NCI-H82 treated with DMSO at 0.1 percent for 48 hours (cell line): ENCODE results near the gene KCNJ15.

Source experiments
- DNase-seq: peaks from one replicate; lab custom pipeline; 2025; ENCODE audit not compliant: unreplicated experiment; lab: John Stamatoyannopoulos, UW

The KCNJ15 gene

DNA sequence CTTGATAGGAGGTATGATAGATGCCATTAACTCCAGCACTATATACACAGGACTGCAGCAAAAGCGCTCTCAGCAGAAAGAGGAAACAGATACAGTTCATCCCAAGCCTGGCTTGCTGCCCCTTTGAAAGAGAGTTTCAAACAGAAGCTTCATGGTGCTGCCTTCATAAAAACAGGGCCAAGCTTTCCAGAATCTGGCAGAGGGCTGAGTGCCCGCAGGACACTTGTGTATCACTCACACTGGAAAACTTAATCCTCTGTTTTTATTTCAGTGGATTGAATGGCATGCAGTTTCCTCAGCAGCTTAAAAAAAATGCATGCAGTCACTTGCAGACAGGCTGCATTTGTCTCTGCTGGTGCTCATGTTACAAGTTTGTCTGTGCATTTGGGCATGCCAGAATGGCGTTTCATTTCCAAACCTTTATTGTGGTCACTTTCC is 40.4 kb downstream of the KCNJ15 start:
- no peak for DNase-seq

DNA sequence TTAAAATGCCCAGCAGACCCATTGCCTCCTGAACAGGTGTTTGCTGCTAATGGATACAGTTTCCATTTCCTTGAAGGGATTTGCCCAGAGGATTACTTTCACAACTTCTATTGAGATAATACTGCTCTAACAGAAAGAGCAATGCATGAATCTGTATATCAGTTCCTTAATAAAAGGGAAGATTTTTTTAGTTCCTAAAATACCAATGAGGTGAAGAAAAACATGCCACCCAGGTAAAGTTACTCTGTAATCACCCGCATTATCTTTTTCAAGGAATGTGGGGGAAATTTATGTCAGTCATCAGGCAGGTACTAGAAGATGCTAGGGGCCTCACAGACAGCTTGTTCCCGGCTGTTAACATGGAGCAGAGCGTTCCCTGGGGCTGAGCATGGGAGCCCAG is 41.1 kb downstream of the KCNJ15 start:
- no peak for DNase-seq

DNA sequence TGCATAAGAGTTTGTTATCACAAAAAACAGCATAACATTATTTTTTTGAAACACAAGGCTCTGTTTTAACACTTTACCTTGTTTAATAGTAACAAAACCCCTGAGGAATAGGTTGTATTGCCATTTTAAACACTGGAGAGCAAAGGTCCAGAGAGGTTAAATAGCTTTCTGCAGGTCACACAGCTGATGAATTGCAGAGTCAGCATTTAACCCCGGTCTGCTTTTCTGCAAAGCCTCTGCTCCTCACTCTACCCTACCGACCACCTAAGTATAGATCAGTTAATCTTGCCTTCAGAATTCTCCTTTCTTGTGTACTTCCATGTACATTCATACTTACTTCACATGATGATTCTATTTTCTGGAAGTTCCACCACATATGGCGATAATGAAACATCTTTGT is 42.0 kb downstream of the KCNJ15 start:
- DNase-seq, result no peak

DNA sequence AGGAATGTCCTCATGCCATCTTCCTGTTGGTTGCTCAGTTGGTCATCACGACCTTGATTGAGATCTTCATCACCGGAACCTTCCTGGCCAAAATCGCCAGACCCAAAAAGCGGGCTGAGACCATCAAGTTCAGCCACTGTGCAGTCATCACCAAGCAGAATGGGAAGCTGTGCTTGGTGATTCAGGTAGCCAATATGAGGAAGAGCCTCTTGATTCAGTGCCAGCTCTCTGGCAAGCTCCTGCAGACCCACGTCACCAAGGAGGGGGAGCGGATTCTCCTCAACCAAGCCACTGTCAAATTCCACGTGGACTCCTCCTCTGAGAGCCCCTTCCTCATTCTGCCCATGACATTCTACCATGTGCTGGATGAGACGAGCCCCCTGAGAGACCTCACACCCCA is 42.9 kb downstream of the KCNJ15 start:
- no peak for DNase-seq

DNA sequence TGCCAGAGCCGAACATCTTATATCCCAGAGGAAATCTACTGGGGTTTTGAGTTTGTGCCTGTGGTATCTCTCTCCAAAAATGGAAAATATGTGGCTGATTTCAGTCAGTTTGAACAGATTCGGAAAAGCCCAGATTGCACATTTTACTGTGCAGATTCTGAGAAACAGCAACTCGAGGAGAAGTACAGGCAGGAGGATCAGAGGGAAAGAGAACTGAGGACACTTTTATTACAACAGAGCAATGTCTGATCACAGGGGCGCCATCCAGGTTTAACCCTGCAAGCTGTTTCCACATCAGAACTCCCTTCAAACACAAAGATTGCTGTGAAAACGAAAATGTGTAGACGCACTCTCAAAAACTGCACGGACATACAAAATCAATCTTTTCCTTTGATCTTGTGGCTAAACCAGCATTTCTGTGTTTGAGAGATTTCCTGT is 43.4 kb downstream of the KCNJ15 start:
- no peak for DNase-seq

DNA sequence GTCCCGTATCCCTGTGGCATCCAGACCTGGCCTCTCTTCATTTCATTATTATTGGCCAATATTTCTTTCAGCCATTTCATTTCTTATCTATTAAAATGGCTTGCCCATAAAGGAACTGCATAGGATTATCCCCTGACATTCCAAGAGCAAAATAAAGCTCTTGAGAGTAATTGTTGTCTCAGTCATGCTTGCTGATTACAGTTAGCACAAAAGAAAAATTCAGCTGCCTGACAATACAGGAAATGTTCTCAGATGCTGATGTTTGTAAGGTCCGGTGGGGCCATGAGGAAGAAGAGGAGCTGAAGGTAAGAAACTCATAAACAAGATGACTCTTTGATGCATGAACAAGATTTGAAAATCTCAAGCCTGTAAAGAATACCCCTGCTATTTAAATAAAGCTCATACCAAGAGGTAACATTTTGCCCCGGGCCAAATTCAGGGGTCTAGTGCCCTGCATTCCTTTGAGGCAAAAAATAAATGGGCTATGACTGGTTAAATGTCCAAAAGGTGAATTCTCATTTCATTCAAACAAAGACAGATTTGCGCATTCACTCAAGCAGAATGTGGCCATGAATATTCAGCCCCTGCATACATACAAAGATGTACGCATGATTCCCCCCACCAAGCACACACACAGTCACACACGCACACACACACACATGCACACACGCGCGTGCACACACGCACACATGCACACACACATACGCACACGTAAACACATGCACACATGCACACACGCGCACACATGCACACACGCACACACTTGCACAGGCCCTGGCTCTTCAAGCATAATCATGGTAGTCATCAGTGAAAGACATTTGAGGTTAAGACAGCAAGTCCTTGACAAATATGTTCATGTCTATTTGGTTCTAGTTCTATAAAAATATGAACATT is 44.8 kb downstream of the KCNJ15 start:
- DNase-seq, result no peak

DNA sequence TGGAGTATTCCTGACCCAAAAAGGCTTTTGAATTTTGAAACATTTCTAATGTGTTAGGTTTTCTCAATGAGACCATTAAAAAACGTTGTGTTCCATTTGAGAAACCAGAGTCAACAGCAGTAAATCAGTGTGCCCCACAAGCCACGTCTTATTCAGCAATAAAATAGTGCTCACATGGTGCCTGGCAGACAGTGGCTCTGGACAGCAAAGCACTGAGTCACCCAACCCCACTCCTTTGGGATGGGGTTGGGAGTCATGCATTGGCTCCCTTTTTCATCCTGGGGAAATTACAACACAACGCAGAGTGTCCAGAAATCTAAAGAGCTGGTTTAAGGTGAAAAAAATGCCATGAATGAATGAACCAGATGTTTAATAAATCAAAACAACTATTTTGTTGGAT is 46.5 kb downstream of the KCNJ15 start:
- no peak for DNase-seq

DNA sequence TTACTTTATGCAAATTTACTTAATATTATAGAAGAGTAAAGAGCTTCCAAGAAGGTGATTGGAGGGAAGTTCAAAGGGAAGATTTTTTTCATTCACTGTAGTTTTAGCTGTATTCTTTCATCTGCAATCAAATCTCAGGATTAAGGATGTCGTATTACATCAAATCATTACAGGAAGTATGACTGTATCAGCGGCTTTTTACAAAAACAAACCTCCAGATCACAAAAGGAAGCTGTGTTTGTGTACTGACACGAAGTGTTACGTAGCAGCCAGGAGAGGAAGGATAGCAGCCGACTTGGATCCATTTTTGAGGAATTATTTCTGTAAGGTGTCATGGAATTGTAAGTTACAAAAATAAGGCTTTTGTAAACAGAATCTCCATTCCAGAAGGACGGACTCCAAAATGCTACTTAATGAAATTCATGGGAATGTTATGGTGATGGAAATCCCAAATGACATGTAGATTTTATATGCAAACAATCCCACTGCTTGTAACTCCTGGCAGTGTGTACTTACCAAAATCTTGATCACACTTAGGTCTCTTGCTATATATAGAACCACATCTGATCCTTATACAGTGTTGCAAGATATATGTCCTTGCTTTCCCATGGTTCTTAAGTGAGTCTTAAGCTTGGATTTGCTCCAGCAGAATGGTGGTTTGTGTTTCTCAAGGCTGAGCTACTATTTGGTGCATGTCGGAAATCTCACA is 49.8 kb downstream of the KCNJ15 start:
- no peak for DNase-seq

DNA sequence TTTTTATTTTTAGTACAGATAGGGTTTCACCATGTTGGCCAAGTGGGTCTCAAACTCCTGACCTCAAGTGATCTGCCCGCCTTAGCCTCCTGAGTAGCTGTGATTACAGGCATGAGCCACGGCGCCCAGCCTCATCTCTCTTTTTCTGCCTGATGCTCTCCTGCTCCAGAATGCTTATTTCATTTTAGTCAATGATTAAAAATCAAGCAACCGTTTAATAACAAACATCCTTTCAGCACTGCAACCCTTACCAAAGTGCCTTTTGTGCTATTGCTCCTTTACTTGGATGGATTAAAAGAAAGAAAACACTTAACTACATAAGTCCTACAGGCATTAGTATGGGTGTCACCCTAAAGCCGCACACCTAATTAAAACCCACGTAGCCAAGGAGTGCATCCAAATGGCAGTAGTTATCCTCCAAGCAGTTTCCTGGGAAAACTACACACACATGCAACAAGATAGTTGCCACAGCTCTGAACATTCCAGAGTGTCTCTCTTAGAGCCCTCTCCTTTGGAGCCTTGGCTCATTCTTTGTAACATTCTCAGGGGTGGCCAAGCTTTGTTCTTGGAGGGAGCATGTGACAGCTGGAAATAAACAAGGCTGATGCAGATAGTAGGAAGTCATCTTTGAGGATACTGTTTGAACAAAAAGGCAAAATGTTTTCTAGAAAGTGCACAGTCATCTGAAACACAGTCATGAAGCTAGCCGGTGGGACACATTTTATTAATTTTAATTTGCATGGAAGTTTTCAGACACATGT is 51.2 kb downstream of the KCNJ15 start:
- DNase-seq, result no peak

DNA sequence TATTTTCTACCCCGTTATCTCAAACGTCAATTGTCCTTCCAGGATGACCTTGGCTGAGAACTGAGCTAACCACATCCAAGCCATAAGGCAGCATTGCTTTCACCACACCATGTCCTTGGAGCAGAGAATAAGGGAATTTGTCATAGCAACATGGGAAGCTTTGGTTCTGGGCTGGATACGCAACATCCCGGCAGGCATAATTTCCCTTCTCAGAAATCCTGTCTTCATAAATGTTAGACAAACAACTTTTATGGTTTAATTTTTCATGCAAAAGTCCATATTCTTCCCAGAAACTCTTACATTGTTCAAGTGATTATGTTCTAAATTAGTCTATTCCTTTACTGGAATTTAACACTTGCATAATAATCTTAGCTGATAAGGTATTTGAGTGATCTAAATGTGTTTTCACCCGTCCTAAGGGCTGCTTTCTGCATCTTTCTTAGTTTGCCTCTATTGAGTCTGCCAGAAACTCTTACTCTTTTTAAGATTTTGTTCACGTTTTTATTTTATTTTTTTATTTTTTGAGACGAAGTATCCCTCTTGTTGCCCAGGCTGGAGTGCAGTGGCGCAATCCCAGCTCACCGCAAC is 51.8 kb downstream of the KCNJ15 start:
- DNase-seq, result no peak

DNA sequence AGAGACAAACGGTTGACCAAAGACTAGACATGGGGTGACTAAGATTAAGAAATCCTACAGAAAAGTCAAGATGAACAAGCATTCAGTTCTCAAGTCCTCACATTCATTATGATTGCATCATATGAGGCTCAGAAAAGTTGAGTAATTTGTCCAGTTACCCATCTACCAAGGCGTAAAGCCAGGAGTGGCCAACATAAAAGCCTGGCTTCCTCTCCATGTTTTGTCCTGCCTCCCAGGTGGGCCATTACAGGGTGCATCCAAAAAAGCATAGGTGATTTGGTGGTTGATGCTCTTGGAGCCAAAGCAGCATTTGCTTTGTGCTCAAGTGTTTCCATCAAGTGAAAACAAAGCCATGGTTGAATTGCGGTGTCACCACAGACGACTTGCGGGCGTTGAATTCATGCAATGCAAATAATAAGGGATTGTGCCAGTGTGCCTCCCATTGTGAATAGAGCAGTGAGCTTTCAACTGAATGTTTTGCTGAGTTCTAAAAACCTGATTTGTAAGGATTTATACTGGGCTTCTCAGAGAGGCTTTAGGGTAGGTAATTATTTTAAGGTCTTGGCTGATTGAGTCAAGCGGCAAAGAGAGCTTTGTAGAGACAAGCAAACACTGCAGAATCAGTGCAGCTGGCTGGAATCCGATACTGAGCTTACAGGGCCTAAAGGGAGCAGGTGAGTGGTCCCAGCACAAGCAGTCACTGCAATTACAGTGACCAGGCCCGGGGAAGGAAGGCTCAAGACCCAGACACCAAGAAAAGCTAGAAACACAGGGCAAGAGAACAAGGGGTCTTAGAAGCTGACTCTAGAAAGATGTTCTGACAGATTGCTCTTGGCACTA is 54.1 kb downstream of the KCNJ15 start:
- DNase-seq, result no peak

DNA sequence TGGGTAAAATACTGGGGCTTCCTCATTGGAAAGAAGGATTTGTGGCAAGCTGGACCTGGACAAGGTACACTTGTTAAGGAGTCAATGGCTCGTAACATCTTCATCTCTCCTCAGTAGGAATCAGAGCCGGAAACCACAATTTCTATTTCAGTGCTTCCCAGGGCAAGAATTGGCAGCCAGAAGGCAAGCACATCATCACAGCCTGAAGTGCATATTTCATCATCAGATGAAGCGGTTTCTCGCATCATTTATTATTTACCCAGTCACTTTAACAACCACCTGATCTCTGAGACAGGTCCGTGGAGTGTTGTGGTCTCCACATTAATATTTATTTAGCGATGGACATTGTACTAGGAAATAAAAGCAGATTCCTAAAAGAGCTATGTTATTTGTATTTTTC is 55.0 kb downstream of the KCNJ15 start:
- DNase-seq, result no peak

DNA sequence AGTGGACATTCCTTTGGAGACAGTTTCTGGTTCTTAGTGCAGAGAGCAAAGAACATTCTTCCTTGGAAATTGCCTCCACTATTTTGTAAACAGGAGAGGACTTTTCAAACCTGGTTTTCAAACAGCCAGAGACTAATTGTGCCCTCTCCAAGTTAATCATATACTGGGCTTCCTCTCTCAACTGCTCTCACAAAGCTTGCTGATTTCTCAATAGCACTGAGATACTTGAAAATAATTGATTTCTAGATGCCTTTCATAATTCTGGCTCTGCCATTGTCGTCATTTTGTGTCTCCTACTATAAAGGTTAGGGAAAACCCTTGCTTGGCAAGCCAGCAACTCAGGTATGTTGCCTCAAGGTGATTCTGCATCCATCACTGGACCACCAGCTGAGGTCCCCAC is 56.0 kb downstream of the KCNJ15 start:
- DNase-seq, result no peak

DNA sequence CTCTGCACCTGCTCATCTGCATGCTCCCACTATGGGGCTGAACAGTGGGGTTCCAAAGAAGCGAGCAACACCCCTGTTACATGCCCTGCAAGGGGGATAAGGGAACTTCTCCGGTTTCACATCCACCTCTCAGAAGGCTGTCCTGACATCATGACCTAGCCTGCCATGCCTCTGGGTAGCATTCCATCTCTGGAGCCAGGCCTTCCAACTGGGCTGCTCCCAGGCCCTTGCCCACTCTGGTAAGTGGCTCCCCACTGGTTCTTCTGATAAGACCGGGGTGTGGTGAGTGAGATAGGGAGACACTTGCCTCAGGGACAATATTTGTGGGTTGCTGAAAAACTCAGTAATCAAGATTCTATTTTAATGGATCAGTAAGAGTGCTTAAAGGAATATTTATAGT is 57.8 kb downstream of the KCNJ15 start:
- DNase-seq, result no peak

DNA sequence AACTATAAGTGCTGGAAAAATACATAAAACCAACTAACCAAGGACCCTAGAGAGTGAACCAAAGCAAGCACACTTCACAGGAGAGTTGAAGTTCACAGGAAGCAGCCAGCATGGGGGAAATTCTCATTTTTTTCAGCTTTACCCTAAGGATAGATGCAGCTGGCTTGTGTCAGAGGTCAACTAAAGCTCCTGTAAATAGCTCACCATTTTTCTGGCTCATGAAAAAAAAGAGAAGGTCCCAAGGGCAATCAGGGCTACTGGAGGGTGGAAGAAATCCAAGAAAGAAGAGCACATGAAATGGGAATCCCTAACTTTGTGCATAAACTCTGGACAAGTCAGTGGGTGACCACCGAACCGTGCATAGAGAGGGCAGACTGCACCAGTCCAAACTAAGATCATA is 58.3 kb downstream of the KCNJ15 start:
- no peak for DNase-seq

DNA sequence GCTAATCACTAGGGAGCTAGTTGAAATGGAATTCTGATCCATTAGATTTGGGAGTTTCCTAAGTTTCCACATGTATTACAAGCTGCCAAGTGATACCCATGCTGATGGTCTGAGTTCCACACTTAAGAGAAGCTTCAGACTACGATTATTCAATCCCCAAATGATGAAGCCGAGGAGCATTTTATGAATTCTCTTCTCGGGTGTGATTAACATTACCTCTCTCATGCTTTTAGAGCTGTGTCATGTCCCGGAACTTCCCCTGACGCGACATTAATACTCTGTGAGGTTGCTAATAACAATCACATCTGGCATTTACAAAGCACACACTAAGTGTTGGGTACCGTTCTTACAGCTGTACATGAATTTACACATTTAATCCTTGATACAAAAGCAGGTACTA is 63.0 kb downstream of the KCNJ15 start:
- no peak for DNase-seq

DNA sequence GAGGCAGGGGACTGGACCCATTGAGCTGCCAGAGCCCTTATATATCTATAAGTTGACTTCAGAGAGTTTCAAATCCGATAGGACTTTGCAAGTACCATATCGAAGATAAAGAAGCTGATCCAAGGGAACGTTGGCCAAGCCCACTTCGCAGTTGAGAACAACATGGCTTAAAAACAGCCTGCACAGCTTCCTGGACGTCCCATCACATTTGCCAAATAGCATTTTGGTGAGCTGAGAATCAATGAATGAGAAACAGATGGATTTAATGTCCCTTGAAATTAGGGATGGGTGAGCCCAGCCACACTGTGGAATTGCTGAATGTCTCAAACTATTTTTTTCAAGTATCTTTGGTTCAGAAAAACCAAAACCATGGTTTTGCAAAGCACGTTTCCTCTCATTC is 64.8 kb downstream of the KCNJ15 start:
- no peak for DNase-seq

DNA sequence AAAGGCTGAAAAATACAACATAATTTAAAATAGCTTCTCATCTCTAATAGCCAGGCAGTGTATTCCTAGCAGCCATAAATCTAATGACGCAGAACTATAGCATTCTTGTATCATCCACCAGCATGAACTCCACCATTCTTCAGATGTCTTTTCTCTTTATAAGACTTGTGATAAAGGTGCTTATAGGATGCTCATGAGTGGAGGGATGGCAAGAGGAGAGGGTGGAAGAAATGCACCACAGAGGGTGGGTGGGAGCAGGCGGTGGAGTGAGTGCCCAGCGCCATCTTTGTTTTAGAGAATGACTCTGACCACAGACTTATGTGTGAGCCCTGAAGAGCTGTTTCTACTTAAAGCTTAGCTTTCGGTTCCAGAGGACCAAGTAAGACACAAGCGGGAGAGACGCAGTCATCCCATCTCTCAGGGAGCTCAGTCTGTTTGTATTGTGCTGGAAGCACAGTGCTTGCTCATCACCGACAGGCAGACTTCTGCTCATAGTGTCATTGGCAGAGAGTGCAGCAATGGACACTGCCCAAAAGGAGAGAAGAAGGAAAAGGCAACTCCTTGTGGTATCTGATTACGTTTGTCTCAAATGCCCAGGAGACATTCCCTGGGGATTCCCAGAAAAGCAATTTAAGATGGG is 65.6 kb downstream of the KCNJ15 start:
- DNase-seq, result no peak

DNA sequence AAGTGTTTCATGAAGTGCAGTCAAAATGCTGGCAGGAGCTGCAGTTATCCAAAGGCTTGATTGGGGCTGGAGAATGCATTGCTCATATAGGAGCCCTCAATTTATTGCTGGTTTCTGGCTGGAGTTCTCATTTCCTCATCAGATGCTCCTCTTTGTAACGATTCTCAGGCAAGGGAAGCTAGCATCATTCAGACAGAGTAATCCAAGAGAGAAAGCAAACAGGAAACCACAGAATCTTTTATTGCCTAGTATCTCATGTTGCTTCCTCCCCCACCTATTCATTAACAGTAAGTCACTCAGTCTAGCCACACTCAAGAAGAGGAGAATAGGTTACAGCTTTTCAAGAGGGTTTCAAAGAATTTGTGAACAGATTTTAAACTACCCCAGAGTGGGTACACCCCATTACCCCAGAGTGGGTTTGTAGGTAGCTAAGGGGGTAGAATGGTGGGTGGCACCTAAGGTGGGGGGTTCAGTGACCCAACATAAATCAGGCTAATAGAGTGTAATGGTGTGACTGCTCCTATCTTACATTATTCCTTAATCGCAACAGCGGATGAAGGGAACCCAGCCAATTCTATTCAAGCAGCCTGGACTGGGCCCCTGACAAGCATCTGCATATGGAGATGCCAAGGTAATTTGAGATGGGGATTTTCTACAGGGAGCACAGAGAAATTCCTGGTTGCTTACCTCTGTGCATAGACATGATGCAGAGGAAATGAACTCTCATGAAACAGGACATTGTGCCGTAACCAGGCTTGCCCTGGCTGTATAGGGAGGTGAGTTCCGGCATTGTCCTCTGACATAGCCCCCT is 67.1 kb downstream of the KCNJ15 start:
- DNase-seq, result no peak
